Prostate gland (tissue), 2 donors: ENCODE results near the gene TMEM266.

Experiments
- CTCF ChIP-seq, 4 experiments: fragments of 200-600 bp in 2 of 4; fragments of 450-650 bp in 2 of 4; sonication (generic) in 2 of 4; IDR thresholded peaks; 1 replicate in 3 of 4; 2 replicates in 1 of 4; pipeline ENCODE4 v1.5.1; 2016 to 2019; ENCODE audit warnings: antibody characterized with exemption in 4 of 4, mild to moderate bottlenecking in 2 of 4, moderate library complexity in 2 of 4
- POLR2AphosphoS5 ChIP-seq: sonication (generic); formaldehyde crosslinking; IDR thresholded peaks from one replicate; pipeline ENCODE4 v1.6.1; 2017; ENCODE audit warnings: antibody characterized with exemption

GRCh38 chr15:76206325-76206976, 146.7 kb downstream of the TMEM266 start:
- TF ChIP-seq CTCF (IDR thresholded peaks at IDR 0.05) = no peak
- peak; percentile 28 for TF ChIP-seq POLR2AphosphoS5
